Endothelial cell of hepatic sinusoid (primary cell): ENCODE measurements around the gene DLX3.

ENCODE experiments used
- in situ Hi-C: cut with HindIII; loops from 2 replicates; pipeline ENCODE4 v1.10.0; 2017; ENCODE audit warnings: low sequenced_read_pairs

DLX3 gene

GRCh38 chr17:49963309-49963625, 31.8 kb downstream of the DLX3 start:
- in situ Hi-C loops: no loop called here

- in situ Hi-C loops: no loop called here
Observed at GRCh38 chr17:49962599-49963308, 32.3 kb downstream of the DLX3 start.

GRCh38 chr17:49959183-49959935, 35.7 kb downstream of the DLX3 start:
- in situ Hi-C loops: loop anchor here (5.0 kb wide), 3 partner anchors 38 to 107 kb away; partner anchors contain the start of gene DLX3

GRCh38 chr17:49958723-49959122, 36.3 kb downstream of the DLX3 start:
- in situ Hi-C loops: loop anchor here (5.0 kb wide), 3 partner anchors 39 to 106 kb away; partner anchors contain the start of gene DLX3

GRCh38 chr17:49957350-49957749, 37.7 kb downstream of the DLX3 start:
- in situ Hi-C loops: loop anchor here (5.0 kb wide), 3 partner anchors 40 to 105 kb away; partner anchors contain the start of gene DLX3

GRCh38 chr17:49956780-49957179, 38.2 kb downstream of the DLX3 start:
- in situ Hi-C loops: loop anchor here (5.0 kb wide), 3 partner anchors 41 to 104 kb away; partner anchors contain the start of gene DLX3

- in situ Hi-C loops: loop anchor here (5.0 kb wide), 3 partner anchors 42 to 103 kb away; partner anchors contain the start of gene DLX3
Observed at GRCh38 chr17:49955157-49955556, 39.9 kb downstream of the DLX3 start.

- in situ Hi-C loops: no loop called here
Observed at GRCh38 chr17:49952912-49953497, 42.0 kb downstream of the DLX3 start.

- in situ Hi-C loops: no loop called here
Observed at GRCh38 chr17:49952209-49952911, 42.7 kb downstream of the DLX3 start.

- in situ Hi-C loops: no loop called here
Observed at GRCh38 chr17:49951362-49952082, 43.5 kb downstream of the DLX3 start.

GRCh38 chr17:49949634-49950033, 45.4 kb downstream of the DLX3 start:
- in situ Hi-C loops: no loop called here

- in situ Hi-C loops: no loop called here
Observed at GRCh38 chr17:49946964-49947584, 48.0 kb downstream of the DLX3 start.

- in situ Hi-C loops: no loop called here
Observed at GRCh38 chr17:49946208-49946607, 48.8 kb downstream of the DLX3 start.

GRCh38 chr17:49944273-49944870, 50.7 kb downstream of the DLX3 start:
- in situ Hi-C loops: no loop called here

- in situ Hi-C loops: no loop called here
Observed at GRCh38 chr17:49942947-49943346, 52.1 kb downstream of the DLX3 start.

- in situ Hi-C loops: no loop called here
Observed at GRCh38 chr17:49941427-49941826, 53.6 kb downstream of the DLX3 start.
